Ovary (tissue), 3 donors: Measurements from ENCODE around the gene ARHGAP8.

Experiments
- CTCF ChIP-seq, 3 donors: fragments of 450-650 bp in 2 of 3; fragments of 200-600 bp in 1 of 3; IDR thresholded peaks; one replicate each; pipeline versions ENCODE4 v1.5.1 to v1.8.0; 2016 to 2022; ENCODE audit warnings: antibody characterized with exemption in 3 of 3, mild to moderate bottlenecking in 1 of 3
- EP300 ChIP-seq: sonication (generic); formaldehyde crosslinking; IDR thresholded peaks from one replicate; pipeline ENCODE4 v1.6.1; 2017; ENCODE audit warnings: antibody characterized with exemption
- POLR2A ChIP-seq: fragments of 450-650 bp; IDR thresholded peaks from one replicate; pipeline ENCODE4 v1.6.1; 2017; ENCODE audit warnings: antibody characterized with exemption, mild to moderate bottlenecking, moderate library complexity
- donor health status: DM: no; HTN: no; CAD: no.

DNA sequence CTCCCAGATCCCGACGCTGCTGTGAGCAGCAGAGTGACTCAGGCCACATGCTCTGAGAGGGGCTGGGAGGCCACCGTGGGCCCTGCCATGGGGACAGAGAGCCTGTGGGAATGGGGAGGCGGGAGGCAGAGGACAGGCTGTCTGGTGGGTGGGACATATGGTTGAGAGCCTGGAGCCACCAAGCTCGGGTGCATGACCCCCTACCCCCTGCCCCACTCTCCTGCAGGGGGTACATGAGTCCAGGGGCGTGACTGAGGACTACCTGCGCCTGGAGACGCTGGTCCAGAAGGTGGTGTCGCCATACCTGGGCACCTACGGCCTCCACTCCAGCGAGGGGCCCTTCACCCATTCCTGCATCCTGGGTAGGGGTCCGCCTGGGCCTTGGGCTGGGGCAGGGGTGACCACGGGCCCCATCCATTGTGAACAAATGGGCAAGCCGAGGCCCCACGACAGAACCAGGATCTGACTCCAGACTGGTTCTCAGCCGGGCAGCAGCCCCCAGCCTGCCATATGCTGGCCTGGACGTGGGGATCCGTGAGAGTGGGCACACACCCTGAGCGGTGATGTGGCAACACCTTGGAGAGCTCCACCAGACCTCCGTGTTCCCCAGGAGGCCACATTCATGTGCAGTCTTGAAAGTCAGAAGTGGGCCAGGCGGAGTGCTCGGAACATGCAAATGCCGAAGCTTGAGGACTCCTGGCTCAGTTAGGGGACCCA, 17.4 kb upstream of the ARHGAP8 start:
- no peak for TF ChIP-seq CTCF (IDR thresholded peaks at IDR 0.05)
- no peak for TF ChIP-seq EP300
- no peak for TF ChIP-seq POLR2A
